IMR-90 (cell line): ENCODE data around the gene REPS1. TPM values are rescaled to one million over a fixed set of nuclear protein-coding genes. Genes with fewer than 3 reads are reported as not detected.

Experiments
- ATAC-seq: fragments of 200-7000 bp; cut with Tn5 transposase; 2 replicates; pipeline ENCODE4 v1.9.1; 2020; ENCODE audit warnings: low read depth, mild to moderate bottlenecking, moderate library complexity
- BruUV-seq: library from RNA; stranded (reverse); fragments of 400-500 nt; replicated peaks from 2 replicates; lab custom pipeline; 2021; lab: Mats Ljungman, UMichigan
- CTCF ChIA-PET: fragments of 300-600 bp; formaldehyde crosslinking; extraction: SDS; loops from one replicate; lab custom pipeline; 2021; ENCODE audit warnings: antibody characterized with exemption; lab: Yijun Ruan, JAX
- POLR2A ChIA-PET: fragments of 300-600 bp; sonication (Branson Sonifier 250); formaldehyde crosslinking; loops from one replicate; lab custom pipeline; 2022; ENCODE audit warnings: antibody characterized with exemption; ENCODE audit not compliant: unreplicated experiment; lab: Charles Lee
- DNase-seq: peaks from one replicate; pipeline ENCODE4 v3.0.0; 2013
- H2AFZ ChIP-seq: replicated peaks from 2 replicates; pipeline ENCODE3; 2013; ENCODE audit warnings: low read length, mild to moderate bottlenecking; ENCODE audit not compliant: poor library complexity
- H2AK5ac ChIP-seq: 2 replicates; pipeline ENCODE4 v1.6.1; 2013; ENCODE audit warnings: low read depth, low read length, inconsistent platforms
- H2AK9ac ChIP-seq: replicated peaks from 2 replicates; pipeline ENCODE3; 2013; ENCODE audit warnings: mild to moderate bottlenecking, low read depth, low read length, moderate library complexity; ENCODE audit not compliant: poor library complexity
- H2BK120ac ChIP-seq: 2 replicates; pipeline ENCODE4 v1.6.1; 2013; ENCODE audit warnings: low read depth, low read length, inconsistent platforms
- H2BK15ac ChIP-seq: 3 replicates; pipeline ENCODE4 v1.6.1; 2013; ENCODE audit warnings: low read depth, low read length, inconsistent platforms
- H2BK20ac ChIP-seq: 2 replicates; pipeline ENCODE4 v1.6.1; 2013; ENCODE audit warnings: low read depth, mild to moderate bottlenecking, inconsistent platforms, low read length, moderate library complexity
- H2BK5ac ChIP-seq: 2 replicates; pipeline ENCODE4 v1.6.1; 2013; ENCODE audit warnings: mild to moderate bottlenecking, low read depth, low read length, inconsistent platforms; ENCODE audit not compliant: poor library complexity, severe bottlenecking
- H3K14ac ChIP-seq: replicated peaks from 2 replicates; pipeline ENCODE4 v1.6.1; 2013; ENCODE audit warnings: low read depth, low read length, inconsistent platforms
- H3K18ac ChIP-seq: 2 replicates; pipeline ENCODE4 v1.6.1; 2013; ENCODE audit warnings: low read depth, low read length, control low read depth
- H3K23ac ChIP-seq: 2 replicates; pipeline ENCODE4 v1.6.1; 2013; ENCODE audit warnings: low read depth, low read length, inconsistent platforms
- H3K27ac ChIP-seq: 2 replicates; pipeline ENCODE4 v1.5.1; 2013; ENCODE audit warnings: mild to moderate bottlenecking, control low read depth, low read length; ENCODE audit not compliant: insufficient read depth
- H3K27me3 ChIP-seq: 2 replicates; pipeline ENCODE4 v1.6.1; 2013; ENCODE audit warnings: low read length; ENCODE audit not compliant: control insufficient read depth, insufficient read depth
- H3K36me3 ChIP-seq: 2 replicates; pipeline ENCODE4 v1.6.1; 2013; ENCODE audit warnings: low read length, mixed read lengths; ENCODE audit not compliant: control insufficient read depth, insufficient read depth
- H3K4ac ChIP-seq: 2 replicates; pipeline ENCODE4 v1.6.1; 2013; ENCODE audit warnings: low read depth, low read length, inconsistent platforms
- H3K4me1 ChIP-seq: 2 replicates; pipeline ENCODE4 v1.6.1; 2013; ENCODE audit warnings: low read length, mixed read lengths; ENCODE audit not compliant: control insufficient read depth, insufficient read depth
- H3K4me2 ChIP-seq: 2 replicates; pipeline ENCODE4 v1.6.1; 2013; ENCODE audit warnings: low read depth, mild to moderate bottlenecking, control low read depth, low read length, moderate library complexity
- H3K4me3 ChIP-seq: 2 replicates; pipeline ENCODE4 v1.5.1; 2013; ENCODE audit warnings: low read depth, mild to moderate bottlenecking, control low read depth, low read length, moderate library complexity; ENCODE audit not compliant: insufficient read depth
- H3K56ac ChIP-seq: 2 replicates; pipeline ENCODE4 v1.6.1; 2013; ENCODE audit warnings: low read length, inconsistent platforms; ENCODE audit not compliant: insufficient read depth; ENCODE audit errors: extremely low read depth
- H3K79me1 ChIP-seq, 2 experiments: 2 replicates each; pipeline ENCODE4 v1.6.1; 2013; ENCODE audit warnings: low read length in 2 of 2, inconsistent platforms in 1 of 2, low read depth in 1 of 2
- H3K9ac ChIP-seq: 2 replicates; pipeline ENCODE4 v1.6.1; 2013; ENCODE audit warnings: low read depth, low read length, control low read depth
- H3K9me1 ChIP-seq: 2 replicates; pipeline ENCODE4 v1.6.1; 2013; ENCODE audit warnings: low read length, inconsistent platforms; ENCODE audit not compliant: insufficient read depth
- H3K9me3 ChIP-seq: 2 replicates; pipeline ENCODE4 v1.6.1; 2013; ENCODE audit warnings: low read length; ENCODE audit not compliant: control insufficient read depth, insufficient read depth
- H4K20me1 ChIP-seq: 2 replicates; pipeline ENCODE4 v1.6.1; 2013; ENCODE audit warnings: low read length, inconsistent platforms; ENCODE audit not compliant: insufficient read depth
- H4K5ac ChIP-seq: 2 replicates; pipeline ENCODE4 v1.6.1; 2013; ENCODE audit warnings: mild to moderate bottlenecking, low read depth, low read length, control low read depth
- H4K8ac ChIP-seq, 2 experiments: 2 replicates each; pipeline ENCODE4 v1.6.1; 2013; ENCODE audit warnings: low read depth in 2 of 2, low read length in 2 of 2, control low read depth in 1 of 2, inconsistent platforms in 1 of 2
- H4K91ac ChIP-seq: 2 replicates; pipeline ENCODE4 v1.6.1; 2013; ENCODE audit warnings: low read depth, low read length, inconsistent platforms; ENCODE audit not compliant: insufficient read depth
- BHLHE40 ChIP-seq: fragments of 150-350 bp; IDR thresholded peaks from 2 replicates; pipeline ENCODE4 v1.6.1; 2016; ENCODE audit warnings: mild to moderate bottlenecking, low read depth, low read length
- CHD1 ChIP-seq: IDR thresholded peaks from 2 replicates; pipeline ENCODE4 v1.6.1; 2012; ENCODE audit warnings: low read depth, low read length, improper control_type of control experiment
- CTCF ChIP-seq: conservative IDR thresholded peaks from 2 replicates; pipeline ENCODE4 v1.5.1; 2012; ENCODE audit warnings: mild to moderate bottlenecking, low read depth, low read length, improper control_type of control experiment
- ELK1 ChIP-seq: fragments of 150-350 bp; IDR thresholded peaks from 2 replicates; pipeline ENCODE4 v1.6.1; 2016; ENCODE audit warnings: low read depth, mild to moderate bottlenecking, low read length, moderate library complexity, borderline replicate concordance
- FOS ChIP-seq: fragments of 150-350 bp; IDR thresholded peaks from 2 replicates; pipeline ENCODE4 v1.6.1; 2016; ENCODE audit warnings: low read depth, low read length
- RAD21 ChIP-seq: IDR thresholded peaks from 2 replicates; pipeline ENCODE4 v1.6.1; 2012; ENCODE audit warnings: low read length, improper control_type of control experiment
- RCOR1 ChIP-seq: IDR thresholded peaks from 2 replicates; pipeline ENCODE4 v1.6.1; 2012; ENCODE audit warnings: mild to moderate bottlenecking, low read length, improper control_type of control experiment; ENCODE audit not compliant: insufficient replicate concordance
- RFX5 ChIP-seq: IDR thresholded peaks from 2 replicates; pipeline ENCODE4 v1.8.0; 2012; ENCODE audit warnings: low read depth, mild to moderate bottlenecking, low read length, moderate library complexity
- SMC3 ChIP-seq: fragments of 150-350 bp; IDR thresholded peaks from 2 replicates; pipeline ENCODE4 v1.6.1; 2016; ENCODE audit warnings: low read depth, mild to moderate bottlenecking, antibody characterized with exemption, low read length, moderate library complexity
- USF2 ChIP-seq: fragments of 150-350 bp; IDR thresholded peaks from 2 replicates; pipeline ENCODE4 v1.6.1; 2017; ENCODE audit warnings: mild to moderate bottlenecking, antibody characterized with exemption, low read length, low read depth
- WGBS, 2 experiments: methylation state at CpG; one replicate each; pipeline versions ENCODE4 v1.1.5 to v1.1.7; 2013; ENCODE audit warnings: missing lambda C conversion rate in 2 of 2; ENCODE audit not compliant: insufficient read length in 1 of 2; ENCODE audit errors: extremely low coverage in 2 of 2; 5-methylcytosine and 5-hydroxymethylcytosine counted together
- dilution Hi-C: fragments of 300-500 bp; cut with HindIII; formaldehyde crosslinking; loops from one replicate; pipeline ENCODE4 v1.14.3; 2018; ENCODE audit warnings: low sequenced_read_pairs; ENCODE audit not compliant: unreplicated experiment
- in situ Hi-C: fragments of 300-500 bp; cut with MboI; formaldehyde crosslinking; loops from 3 replicates; pipeline ENCODE4 v1.14.3; 2019; ENCODE audit warnings: low sequenced_read_pairs, inconsistent platforms, mixed read lengths
- intact Hi-C: fragments of 100-400 bp; cut with micrococcal nuclease; formaldehyde crosslinking; loops from 2 replicates; pipeline ENCODE4 v1.10.0; 2022
- polyA plus RNA-seq, 3 experiments: library from polyadenylated mRNA; depleted of rRNA; stranded (reverse); fragments of >200 nt; gene quantifications; 2 replicates each; pipeline ENCODE4 v1.2.3, GENCODE V29; 2012; ENCODE audit warnings: low replicate concordance in 1 of 3
- total RNA-seq: library from RNA; depleted of rRNA; stranded (reverse); fragments of >200 nt; gene quantifications from 2 replicates; pipeline ENCODE4 v1.2.3, GENCODE V29; 2012

The REPS1 gene
- total and polyA plus RNA-seq, 2 of the 4 experiments (the other 2 are of a cell fraction), result 21.9 to 24.2 TPM

GRCh38 chr6:139020689-139021088 lies 32.6 kb upstream of the REPS1 start:
- BruUV-seq, result no TSS peak
- Histone ChIP-seq H4K20me1 (no peaks in the 10 kb centered on the region), H3K4ac (no peak overlapping the region), H2AFZ (no peak overlapping the region), H4K8ac (no peak overlapping the region), H2BK120ac (no peak overlapping the region), H4K5ac (no peak overlapping the region), H2BK15ac (no peak overlapping the region), H2AK5ac (no peak overlapping the region), H3K4me2 (no peak overlapping the region), H3K4me1 (no peaks in the 10 kb centered on the region), H3K9me1 (no peaks in the 10 kb centered on the region), H3K27ac (no peak overlapping the region), H2BK5ac (no peak overlapping the region), H3K56ac (no peak overlapping the region), H3K23ac (no peak overlapping the region), H3K14ac (no peak overlapping the region), H4K91ac (no peak overlapping the region), H3K9ac (no peak overlapping the region), H3K27me3 (no peaks in the 10 kb centered on the region), H3K36me3 (no peaks in the 10 kb centered on the region), H2BK20ac (no peak overlapping the region), H3K9me3 (no peaks in the 10 kb centered on the region), H3K4me3 (no peak overlapping the region), H2AK9ac (no peak overlapping the region), H3K79me1 (no peaks in the 10 kb centered on the region), H3K18ac (no peak overlapping the region)
- WGBS, 2 experiments, result no CpG with 5 or more reads among the region's 3 CpGs
- ChIA-PET CTCF (no interaction called here), POLR2A (no interaction called here)
- intact Hi-C loops (no loop called here), dilution Hi-C loops (no loop called here), in situ Hi-C loops (no loop called here)
- no peak for ATAC-seq
- TF ChIP-seq CTCF (no peak), BHLHE40 (no peak), RAD21 (no peak), CHD1 (no peak), ELK1 (no peak), RCOR1 (no peak), USF2 (no peak), RFX5 (no peak), SMC3 (no peak), FOS (no peak)
- DNase-seq, result no peak
